ENCODE results near the gene WDR13. TPM values are rescaled to one million over a fixed set of nuclear protein-coding genes. Genes with fewer than 3 reads are reported as not detected.
A peak's percentile ranks its signal among the peaks of the same experiment; 100 is the strongest.

Gene WDR13
- total RNA-seq, 2 donors from 2014 or later: 132 to 134 TPM

- TF ChIP-seq CTCF (IDR thresholded peaks at IDR 0.05) (peak in 5 of 7 experiments; percentile 16 to 61 (median 45)), POLR2A (IDR thresholded peaks at IDR 0.05) (peak; percentile 76 to 96 (median 95))
- intact Hi-C loops (cut with DNase I): no loop called here
- H3K27ac ChIP-seq: peak within 1 kb of the TSS; percentile 81 to 99 (median 98)
- DNase-seq: peak; percentile 91 to 94 (median 93)
- no peaks in the 10 kb centered on the region for H3K27me3 ChIP-seq
- peak within 1 kb of the TSS; percentile 37 to 52 for H3K4me3 ChIP-seq
- H3K9me3 ChIP-seq: no peaks in the 10 kb centered on the region
- H3K36me3 ChIP-seq (replicated peaks in 1 of 2; ENCODE audit: insufficient read depth in 1 of 2, low read depth in 2 of 2): peaks cover 3 to 6% of the 10 kb centered on the region in 2 donors
- 0 to 1% methylated on average over 38 to 66 of the region's 71 CpGs for WGBS, 2 donors
- H3K4me1 ChIP-seq: peaks cover 30% of the 10 kb centered on the region
- ATAC-seq: peak; percentile 98
Measured at GRCh38 chrX:48574270-48575266, 22.7 kb upstream of the WDR13 start, which contains the start of gene RBM3. Gene RBM3 (plus strand): TSS chrX:48574484. CDS start chrX:48575181, 697 bp downstream.

- Histone ChIP-seq H3K36me3 (replicated peaks in 1 of 2; ENCODE audit: insufficient read depth in 1 of 2, low read depth in 2 of 2) (peaks cover 3 to 6% of the 10 kb centered on the region in 2 donors), H3K9me3 (no peaks in the 10 kb centered on the region), H3K4me3 (peak overlapping the region; percentile 37 to 52), H3K27ac (peak overlapping the region in 3 of 4 donors; percentile 11 to 99 (median 98)), H3K4me1 (peaks cover 30% of the 10 kb centered on the region), H3K27me3 (no peaks in the 10 kb centered on the region)
- no peak for TF ChIP-seq CTCF (IDR thresholded peaks at IDR 0.05)
- no peak for TF ChIP-seq POLR2A (IDR thresholded peaks at IDR 0.05)
- 21 to 67% methylated on average over 7 to 8 of the region's 13 CpGs for WGBS, 2 donors
- no peak for DNase-seq
- ATAC-seq: no peak
- intact Hi-C loops (cut with DNase I): no loop called here
Measured at GRCh38 chrX:48575642-48576041, 21.6 kb upstream of the WDR13 start.

GRCh38 chrX:48576108-48576507 is 21.2 kb upstream of the WDR13 start:
- Histone ChIP-seq H3K27ac (peak overlapping the region in 1 of 4 donors; percentile 99), H3K27me3 (no peaks in the 10 kb centered on the region), H3K36me3 (replicated peaks in 1 of 2; ENCODE audit: insufficient read depth in 1 of 2, low read depth in 2 of 2) (peaks cover 3 to 6% of the 10 kb centered on the region in 2 donors), H3K4me1 (peaks cover 30% of the 10 kb centered on the region), H3K4me3 (no peak overlapping the region), H3K9me3 (no peaks in the 10 kb centered on the region)
- ATAC-seq (no peak), DNase-seq (no peak)
- no peak for TF ChIP-seq CTCF (IDR thresholded peaks at IDR 0.05)
- TF ChIP-seq POLR2A (IDR thresholded peaks at IDR 0.05): no peak
- intact Hi-C loops (cut with DNase I): no loop called here
- 50% methylated on average over 6 of the region's 6 CpGs; no CpG with 5 or more reads in 1 of the 2 donors for WGBS, 2 donors

- no peak overlapping the region for H3K27ac ChIP-seq
- H3K36me3 ChIP-seq (replicated peaks in 1 of 2; ENCODE audit: insufficient read depth in 1 of 2, low read depth in 2 of 2): peaks cover 3 to 6% of the 10 kb centered on the region in 2 donors
- H3K4me3 ChIP-seq: no peak overlapping the region
- TF ChIP-seq POLR2A (IDR thresholded peaks at IDR 0.05): no peak
- no peak for TF ChIP-seq CTCF (IDR thresholded peaks at IDR 0.05)
- no peaks in the 10 kb centered on the region for H3K9me3 ChIP-seq
- DNase-seq: no peak
- intact Hi-C loops (cut with DNase I): no loop called here
- WGBS, 2 donors: 58 to 83% methylated on average over 1 to 2 of the region's 2 CpGs
- ATAC-seq: no peak
- no peaks in the 10 kb centered on the region for H3K27me3 ChIP-seq
- H3K4me1 ChIP-seq: peaks cover 30% of the 10 kb centered on the region
Measured at GRCh38 chrX:48578661-48579128, 18.6 kb upstream of the WDR13 start.

Measured in body of pancreas (tissue), 4 donors.